ENCODE data around the gene UTP14A.

DNA sequence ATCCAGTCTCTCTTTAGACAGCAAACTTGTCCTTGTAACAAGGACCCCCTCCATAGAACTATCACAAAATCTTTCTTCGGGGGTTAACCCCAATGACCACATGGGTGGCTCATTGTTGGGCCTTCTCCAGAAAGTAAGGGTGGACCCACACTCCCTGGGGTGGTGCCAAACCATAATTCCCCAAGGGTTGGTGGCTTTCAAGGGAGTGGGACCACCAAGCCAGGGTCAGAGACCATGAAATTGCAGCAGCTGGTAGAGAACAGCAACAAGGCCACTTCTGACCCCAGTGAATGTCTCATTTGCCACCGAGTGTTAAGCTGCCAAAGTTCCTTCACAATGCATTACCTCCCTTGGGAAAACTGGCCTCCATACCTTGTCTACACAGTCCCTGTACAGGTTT, 33.4 kb upstream of the UTP14A start:
- no peak for TF ChIP-seq EZH2 (IDR thresholded peaks at IDR 0.05; ENCODE audit: borderline replicate concordance, low read length)
- TF ChIP-seq, protein P1, sequence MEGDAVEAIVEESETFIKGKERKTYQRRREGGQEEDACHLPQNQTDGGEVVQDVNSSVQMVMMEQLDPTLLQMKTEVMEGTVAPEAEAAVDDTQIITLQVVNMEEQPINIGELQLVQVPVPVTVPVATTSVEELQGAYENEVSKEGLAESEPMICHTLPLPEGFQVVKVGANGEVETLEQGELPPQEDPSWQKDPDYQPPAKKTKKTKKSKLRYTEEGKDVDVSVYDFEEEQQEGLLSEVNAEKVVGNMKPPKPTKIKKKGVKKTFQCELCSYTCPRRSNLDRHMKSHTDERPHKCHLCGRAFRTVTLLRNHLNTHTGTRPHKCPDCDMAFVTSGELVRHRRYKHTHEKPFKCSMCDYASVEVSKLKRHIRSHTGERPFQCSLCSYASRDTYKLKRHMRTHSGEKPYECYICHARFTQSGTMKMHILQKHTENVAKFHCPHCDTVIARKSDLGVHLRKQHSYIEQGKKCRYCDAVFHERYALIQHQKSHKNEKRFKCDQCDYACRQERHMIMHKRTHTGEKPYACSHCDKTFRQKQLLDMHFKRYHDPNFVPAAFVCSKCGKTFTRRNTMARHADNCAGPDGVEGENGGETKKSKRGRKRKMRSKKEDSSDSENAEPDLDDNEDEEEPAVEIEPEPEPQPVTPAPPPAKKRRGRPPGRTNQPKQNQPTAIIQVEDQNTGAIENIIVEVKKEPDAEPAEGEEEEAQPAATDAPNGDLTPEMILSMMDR (IDR thresholded peaks at IDR 0.05; ENCODE audit: low read length) = no peak

All from OCI-LY1 (cell line).